Hepatocyte (in vitro differentiated cells): ENCODE results near the gene TCP11L2. TPM values are rescaled to one million over a fixed set of nuclear protein-coding genes. Genes with fewer than 3 reads are reported as not detected.

Experiments
- DNase-seq: peaks from one replicate; pipeline ENCODE4 v3.0.0-alpha.2; 2016; ENCODE audit warnings: low spot score
- H2AFZ ChIP-seq: fragments of 200-600 bp; sonication (generic); 2 replicates; pipeline ENCODE4 v1.6.0; 2016; ENCODE audit warnings: antibody characterized with exemption, mild to moderate bottlenecking
- H3K27ac ChIP-seq: fragments of 200-600 bp; sonication (generic); 2 replicates; pipeline ENCODE4 v1.5.1; 2016; ENCODE audit warnings: mild to moderate bottlenecking
- H3K27me3 ChIP-seq: fragments of 200-600 bp; sonication (generic); 2 replicates; pipeline ENCODE4 v1.6.1; 2016
- H3K36me3 ChIP-seq: fragments of 200-600 bp; sonication (generic); replicated peaks from 2 replicates; pipeline ENCODE4 v1.5.1; 2016; ENCODE audit warnings: low read depth; ENCODE audit not compliant: insufficient read depth
- H3K4me1 ChIP-seq: fragments of 200-600 bp; sonication (generic); 2 replicates; pipeline ENCODE4 v1.5.1; 2016; ENCODE audit warnings: mild to moderate bottlenecking, moderate library complexity; ENCODE audit not compliant: insufficient read depth
- H3K4me2 ChIP-seq: fragments of 200-600 bp; sonication (generic); 2 replicates; pipeline ENCODE4 v1.6.0; 2016
- H3K4me3 ChIP-seq: fragments of 200-600 bp; sonication (generic); 2 replicates; pipeline ENCODE4 v1.5.1; 2016; ENCODE audit warnings: mild to moderate bottlenecking
- H3K79me2 ChIP-seq: fragments of 200-600 bp; sonication (generic); 2 replicates; pipeline ENCODE4 v1.6.0; 2017; ENCODE audit warnings: mild to moderate bottlenecking
- H3K9me2 ChIP-seq: fragments of 200-600 bp; sonication (generic); replicated peaks from 2 replicates; pipeline ENCODE4 v1.6.0; 2017; ENCODE audit warnings: mild to moderate bottlenecking; ENCODE audit not compliant: insufficient read depth
- H3K9me3 ChIP-seq: fragments of 200-600 bp; sonication (generic); 2 replicates; pipeline ENCODE4 v1.5.1; 2016; ENCODE audit warnings: low read depth, mild to moderate bottlenecking
- H4K20me1 ChIP-seq: fragments of 200-600 bp; sonication (generic); 2 replicates; pipeline ENCODE4 v1.6.0; 2016; ENCODE audit warnings: mild to moderate bottlenecking; ENCODE audit not compliant: insufficient read depth, poor library complexity, severe bottlenecking
- EZH2 ChIP-seq: fragments of 200-600 bp; sonication (generic); IDR thresholded peaks from 2 replicates; pipeline ENCODE4 v1.6.1; 2016; ENCODE audit warnings: antibody characterized with exemption, mild to moderate bottlenecking, borderline replicate concordance
- EZH2phosphoT487 ChIP-seq: fragments of 200-600 bp; sonication (generic); IDR thresholded peaks from one replicate; pipeline ENCODE4 v1.6.1; 2018; ENCODE audit warnings: antibody characterized with exemption, mild to moderate bottlenecking, low read depth, moderate library complexity; ENCODE audit not compliant: unreplicated experiment, severe bottlenecking
- whole genome bisulfite sequencing: methylation state at CpG from one replicate; pipeline ENCODE4 v1.1.6; 2016; ENCODE audit warnings: low lambda C conversion rate; ENCODE audit errors: missing lambda C conversion rate; 5-methylcytosine and 5-hydroxymethylcytosine counted together
- polyA plus RNA-seq: library from polyadenylated mRNA; unstranded; fragments of >200 nt; fragmentation: Nextera tagmentation; extraction: Ambion mirVana; gene quantifications from 2 replicates; pipeline ENCODE4 v1.2.1, GENCODE V29; 2016
- total RNA-seq: library from RNA; depleted of rRNA; stranded (reverse); fragments of >200 nt; gene quantifications from 2 replicates; pipeline ENCODE4 v1.2.3, GENCODE V29; 2014
- TF ChIP-seq, protein P1 (sequence below): fragments of 200-600 bp; sonication (generic); IDR thresholded peaks from 2 replicates; pipeline ENCODE4 v1.5.1; 2016; ENCODE audit warnings: antibody characterized with exemption, mild to moderate bottlenecking; ENCODE audit not compliant: poor library complexity

The TCP11L2 gene
- total and polyA plus RNA-seq, 2 experiments from 2014 or later: 9.6 to 38.4 TPM

- DNase-seq: no peak
- H3K4me2 ChIP-seq: no peak overlapping the region
- H2AFZ ChIP-seq: no peak overlapping the region
- no peak overlapping the region for H3K4me3 ChIP-seq
- H3K9me2 ChIP-seq: no peaks in the 10 kb centered on the region
- no peak for TF ChIP-seq EZH2phosphoT487
- H3K27me3 ChIP-seq: no peaks in the 10 kb centered on the region
- no peaks in the 10 kb centered on the region for H3K36me3 ChIP-seq
- H3K79me2 ChIP-seq: no peaks in the 10 kb centered on the region
- H3K27ac ChIP-seq: no peak overlapping the region
- no peaks in the 10 kb centered on the region for H3K4me1 ChIP-seq
- no peaks in the 10 kb centered on the region for H4K20me1 ChIP-seq
- H3K9me3 ChIP-seq: no peaks in the 10 kb centered on the region
- WGBS: 92% methylated on average over 2 of the region's 2 CpGs
Observed at GRCh38 chr12:106333756-106334155, 31.2 kb downstream of the TCP11L2 start.

DNA sequence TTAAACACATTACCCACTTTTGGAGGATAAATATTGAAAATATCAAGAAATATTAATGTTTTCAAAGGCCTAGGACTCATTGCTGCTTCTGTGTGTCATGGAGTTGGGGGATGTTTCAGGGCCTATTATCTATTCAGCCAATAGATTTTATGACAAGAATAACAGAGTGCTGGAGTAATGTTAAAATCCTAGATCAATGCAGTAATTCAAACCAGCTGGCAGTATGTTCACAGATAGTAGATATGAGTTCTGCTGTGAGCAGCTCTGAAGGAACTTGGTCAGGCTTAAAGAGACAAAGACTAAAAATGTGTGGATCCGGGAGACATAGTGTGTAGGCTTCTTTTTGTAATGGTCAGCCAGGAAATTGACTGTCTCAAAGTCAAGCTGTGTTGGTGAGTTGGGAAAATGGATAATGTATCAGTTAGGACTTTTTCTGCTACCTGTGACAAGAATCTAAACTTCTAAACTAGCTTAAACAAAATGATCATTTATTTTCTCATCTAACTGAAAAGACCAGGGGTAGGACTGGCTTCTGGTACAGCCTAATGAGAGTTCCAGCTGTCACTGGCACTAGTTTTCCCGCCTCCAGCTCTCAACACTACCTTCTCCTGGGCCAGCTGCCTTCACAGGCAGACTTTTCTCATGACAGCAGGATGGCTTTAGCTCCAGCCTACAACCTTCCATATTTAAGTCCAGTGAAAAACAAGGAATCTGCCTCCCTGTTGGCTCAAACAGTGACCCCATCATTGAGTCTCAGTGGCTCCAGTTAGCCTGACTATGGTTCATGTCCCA lies 38.7 kb downstream of the TCP11L2 start:
- H3K4me3 ChIP-seq: no peak overlapping the region
- no peak overlapping the region for H3K4me2 ChIP-seq
- H3K9me2 ChIP-seq: no peaks in the 10 kb centered on the region
- 73% methylated on average over 2 of the region's 2 CpGs for WGBS
- H3K27ac ChIP-seq: no peak overlapping the region
- H3K4me1 ChIP-seq: peaks cover 19% of the 10 kb centered on the region
- no peaks in the 10 kb centered on the region for H3K79me2 ChIP-seq
- H4K20me1 ChIP-seq: no peaks in the 10 kb centered on the region
- H3K27me3 ChIP-seq: no peaks in the 10 kb centered on the region
- TF ChIP-seq, protein P1, sequence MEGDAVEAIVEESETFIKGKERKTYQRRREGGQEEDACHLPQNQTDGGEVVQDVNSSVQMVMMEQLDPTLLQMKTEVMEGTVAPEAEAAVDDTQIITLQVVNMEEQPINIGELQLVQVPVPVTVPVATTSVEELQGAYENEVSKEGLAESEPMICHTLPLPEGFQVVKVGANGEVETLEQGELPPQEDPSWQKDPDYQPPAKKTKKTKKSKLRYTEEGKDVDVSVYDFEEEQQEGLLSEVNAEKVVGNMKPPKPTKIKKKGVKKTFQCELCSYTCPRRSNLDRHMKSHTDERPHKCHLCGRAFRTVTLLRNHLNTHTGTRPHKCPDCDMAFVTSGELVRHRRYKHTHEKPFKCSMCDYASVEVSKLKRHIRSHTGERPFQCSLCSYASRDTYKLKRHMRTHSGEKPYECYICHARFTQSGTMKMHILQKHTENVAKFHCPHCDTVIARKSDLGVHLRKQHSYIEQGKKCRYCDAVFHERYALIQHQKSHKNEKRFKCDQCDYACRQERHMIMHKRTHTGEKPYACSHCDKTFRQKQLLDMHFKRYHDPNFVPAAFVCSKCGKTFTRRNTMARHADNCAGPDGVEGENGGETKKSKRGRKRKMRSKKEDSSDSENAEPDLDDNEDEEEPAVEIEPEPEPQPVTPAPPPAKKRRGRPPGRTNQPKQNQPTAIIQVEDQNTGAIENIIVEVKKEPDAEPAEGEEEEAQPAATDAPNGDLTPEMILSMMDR: no peak
- TF ChIP-seq EZH2phosphoT487: no peak
- no peak for TF ChIP-seq EZH2
- no peaks in the 10 kb centered on the region for H3K9me3 ChIP-seq
- no peaks in the 10 kb centered on the region for H3K36me3 ChIP-seq
- DNase-seq: no peak
- no peak overlapping the region for H2AFZ ChIP-seq

DNA sequence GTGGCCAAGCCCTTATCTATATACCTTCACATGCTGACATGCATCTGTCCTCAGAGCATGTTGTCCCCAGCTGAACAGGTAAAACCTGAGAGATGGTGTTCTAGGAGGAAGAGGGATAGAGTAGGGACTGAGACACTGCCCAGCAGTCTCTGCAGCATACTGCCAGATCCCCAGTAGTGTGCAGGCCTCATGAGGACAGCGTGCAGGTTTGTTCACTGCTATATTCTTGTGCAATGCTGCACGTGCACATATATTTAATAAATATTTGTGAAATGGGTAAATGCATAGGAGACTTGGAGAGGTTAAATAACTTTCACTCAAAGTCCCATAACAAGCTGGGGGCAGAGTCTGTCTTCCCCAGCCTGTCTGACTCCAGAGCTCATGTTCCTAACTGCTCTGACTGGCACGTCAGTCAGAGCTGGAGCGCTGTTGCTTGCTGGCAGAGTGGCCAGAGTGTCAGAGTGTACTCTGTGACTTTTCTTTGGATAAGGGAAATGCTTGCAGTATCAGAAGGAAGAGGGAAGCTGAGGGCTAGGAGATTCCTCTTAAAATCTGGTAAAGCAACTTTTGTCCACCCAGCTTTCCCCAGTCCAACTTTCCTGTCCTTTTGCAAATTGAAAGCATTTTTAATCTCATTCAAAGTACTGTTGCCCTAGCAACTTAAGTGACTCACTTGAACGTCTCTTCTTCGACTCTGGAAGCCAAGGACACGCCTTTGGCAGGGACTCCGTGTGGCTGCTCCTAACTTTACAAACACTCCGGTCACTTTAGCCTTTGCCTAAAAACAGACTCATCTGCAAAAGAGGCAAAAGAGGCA lies 40.1 kb downstream of the TCP11L2 start:
- H3K4me2 ChIP-seq: peak overlapping the region; percentile 56
- H3K9me3 ChIP-seq: no peaks in the 10 kb centered on the region
- peak overlapping the region; percentile 33 for H3K27ac ChIP-seq
- H3K79me2 ChIP-seq: no peaks in the 10 kb centered on the region
- 30% methylated on average over 9 of the region's 9 CpGs for WGBS
- no peaks in the 10 kb centered on the region for H4K20me1 ChIP-seq
- H3K4me3 ChIP-seq: no peak overlapping the region
- no peak overlapping the region for H2AFZ ChIP-seq
- peak; percentile 57 for DNase-seq
- peaks cover 19% of the 10 kb centered on the region for H3K4me1 ChIP-seq
- TF ChIP-seq, protein P1: no peak
- TF ChIP-seq EZH2phosphoT487 (no peak), EZH2 (no peak)
- H3K9me2 ChIP-seq: no peaks in the 10 kb centered on the region
- H3K36me3 ChIP-seq: no peaks in the 10 kb centered on the region
- H3K27me3 ChIP-seq: no peaks in the 10 kb centered on the region

- no peak overlapping the region for H2AFZ ChIP-seq
- peaks cover 19% of the 10 kb centered on the region for H3K4me1 ChIP-seq
- H3K4me3 ChIP-seq: no peak overlapping the region
- H3K27ac ChIP-seq: peak overlapping the region; percentile 33
- peak overlapping the region; percentile 56 for H3K4me2 ChIP-seq
- no peaks in the 10 kb centered on the region for H3K27me3 ChIP-seq
- no peak for DNase-seq
- TF ChIP-seq EZH2: no peak
- TF ChIP-seq EZH2phosphoT487: no peak
- TF ChIP-seq, protein P1: no peak
- WGBS: 78% methylated on average over 2 of the region's 2 CpGs
- no peaks in the 10 kb centered on the region for H3K9me2 ChIP-seq
- no peaks in the 10 kb centered on the region for H3K9me3 ChIP-seq
- H3K36me3 ChIP-seq: no peaks in the 10 kb centered on the region
- no peaks in the 10 kb centered on the region for H4K20me1 ChIP-seq
- H3K79me2 ChIP-seq: no peaks in the 10 kb centered on the region
Observed at GRCh38 chr12:106343214-106343528, 40.6 kb downstream of the TCP11L2 start.
